ENCODE measurements around the gene IBTK.

Gene IBTK

GRCh38 chr6:82143041-82143481, 104.5 kb downstream of the IBTK start (continued):
- TF ChIP-seq POU6F1 (CRISPR knock-in tag; IDR thresholded peaks at IDR 0.05; ENCODE audit: borderline replicate concordance, low read depth) (no peak), TOX (CRISPR knock-in tag; IDR thresholded peaks at IDR 0.05; ENCODE audit: borderline replicate concordance) (no peak), ZFP3 (CRISPR knock-in tag; IDR thresholded peaks at IDR 0.05) (no peak), SNAI2 (CRISPR knock-in tag; IDR thresholded peaks at IDR 0.05) (no peak), ISL1 (CRISPR knock-in tag; IDR thresholded peaks at IDR 0.05) (no peak), ZNF565 (CRISPR knock-in tag; conservative IDR thresholded peaks at IDR 0.05; ENCODE audit: low read depth) (no peak), TCF4 (CRISPR knock-in tag; IDR thresholded peaks at IDR 0.05; ENCODE audit: borderline replicate concordance) (no peak), ESRRG (CRISPR knock-in tag; IDR thresholded peaks at IDR 0.05) (no peak), ARNTL (CRISPR knock-in tag; IDR thresholded peaks at IDR 0.05; ENCODE audit: borderline replicate concordance, low read depth) (no peak)

GRCh38 chr6:82142524-82142923, 105.0 kb downstream of the IBTK start:
- no peak for ATAC-seq
- TF ChIP-seq CREB5 (CRISPR knock-in tag; IDR thresholded peaks at IDR 0.05; ENCODE audit: low read depth), result no peak
- TF ChIP-seq POU6F1 (CRISPR knock-in tag; IDR thresholded peaks at IDR 0.05; ENCODE audit: borderline replicate concordance, low read depth), result no peak
- no peak for TF ChIP-seq ZFP3 (CRISPR knock-in tag; IDR thresholded peaks at IDR 0.05)
- no peak for TF ChIP-seq ZNF8 (CRISPR knock-in tag; IDR thresholded peaks at IDR 0.05)
- no peak for TF ChIP-seq ZNF565 (CRISPR knock-in tag; conservative IDR thresholded peaks at IDR 0.05; ENCODE audit: low read depth)
- TF ChIP-seq TSHZ2 (CRISPR knock-in tag; IDR thresholded peaks at IDR 0.05), result no peak
- TF ChIP-seq ZFP30 (CRISPR knock-in tag; IDR thresholded peaks at IDR 0.05), result no peak
- no peak for TF ChIP-seq OSR1 (CRISPR knock-in tag; IDR thresholded peaks at IDR 0.05)
- no peak for TF ChIP-seq CSDC2 (CRISPR knock-in tag; IDR thresholded peaks at IDR 0.05)
- no peak for TF ChIP-seq ZNF70 (CRISPR knock-in tag; IDR thresholded peaks at IDR 0.05)
- TF ChIP-seq ARNTL (CRISPR knock-in tag; IDR thresholded peaks at IDR 0.05; ENCODE audit: borderline replicate concordance, low read depth), result no peak
- TF ChIP-seq SNAI2 (CRISPR knock-in tag; IDR thresholded peaks at IDR 0.05), result no peak
- no peak for TF ChIP-seq TOX (CRISPR knock-in tag; IDR thresholded peaks at IDR 0.05; ENCODE audit: borderline replicate concordance)
- TF ChIP-seq BACH2 (CRISPR knock-in tag; IDR thresholded peaks at IDR 0.05; ENCODE audit: borderline replicate concordance), result no peak
- no peak for TF ChIP-seq PPARA (CRISPR knock-in tag; IDR thresholded peaks at IDR 0.05; ENCODE audit: borderline replicate concordance)
- no peak for TF ChIP-seq GLIS3 (CRISPR knock-in tag; IDR thresholded peaks at IDR 0.05)
- TF ChIP-seq TCF4 (CRISPR knock-in tag; IDR thresholded peaks at IDR 0.05; ENCODE audit: borderline replicate concordance), result no peak
- TF ChIP-seq ESRRG (CRISPR knock-in tag; IDR thresholded peaks at IDR 0.05), result no peak
- no peak for TF ChIP-seq PATZ1 (CRISPR knock-in tag; IDR thresholded peaks at IDR 0.05; ENCODE audit: borderline replicate concordance)
- no peak for TF ChIP-seq CSRNP3 (CRISPR knock-in tag; IDR thresholded peaks at IDR 0.05)

Measured in SK-N-SH treated with all-trans-retinoic acid at 6 μM for 48 hours (cell line).